ENCODE measurements around the gene KLF18. TPM values are rescaled to one million over a fixed set of nuclear protein-coding genes. Genes with fewer than 3 reads are reported as not detected.

Gene KLF18
- total RNA-seq, 4 donors from 2014 or later = not detected

GRCh38 chr1:44152692-44153091, 11.3 kb upstream of the KLF18 start:
- DNase-seq (no peak), ATAC-seq (no peak)
- no peak for TF ChIP-seq CTCF (IDR thresholded peaks at IDR 0.05 in 4 of 5, conservative IDR thresholded peaks at IDR 0.05 in 1 of 5)
- no peak for TF ChIP-seq POLR2A (IDR thresholded peaks at IDR 0.05)
- Histone ChIP-seq H3K9me3 (no peaks in the 10 kb centered on the region), H3K4me3 (no peak overlapping the region), H3K27ac (no peak overlapping the region), H3K27me3 (peaks cover 0 to 6% (median 0%) of the 10 kb centered on the region in 3 donors), H3K36me3 (no peaks in the 10 kb centered on the region), H3K4me1 (no peaks in the 10 kb centered on the region)
- intact Hi-C loops (cut with DNase I; ENCODE audit: low total_unique reads) = no loop called here
- in situ Hi-C loops (cut with MboI; ENCODE audit: low sequenced_read_pairs in 4 of 4) = no loop called here

- no peaks in the 10 kb centered on the region for H3K36me3 ChIP-seq
- no peak for ATAC-seq
- H3K27ac ChIP-seq = no peak overlapping the region
- TF ChIP-seq POLR2A (IDR thresholded peaks at IDR 0.05) = no peak
- no peak for TF ChIP-seq CTCF (IDR thresholded peaks at IDR 0.05 in 4 of 5, conservative IDR thresholded peaks at IDR 0.05 in 1 of 5)
- no peak overlapping the region for H3K4me3 ChIP-seq
- no peaks in the 10 kb centered on the region for H3K4me1 ChIP-seq
- H3K9me3 ChIP-seq = no peaks in the 10 kb centered on the region
- no peak for DNase-seq
- in situ Hi-C loops (cut with MboI; ENCODE audit: low sequenced_read_pairs in 4 of 4) = no loop called here
- intact Hi-C loops (cut with DNase I; ENCODE audit: low total_unique reads) = no loop called here
- H3K27me3 ChIP-seq = peaks cover 0 to 6% (median 0%) of the 10 kb centered on the region in 3 donors
These were observed 10.4 kb upstream of the KLF18 start for GRCh38 chr1:44151808-44152207.

- H3K27me3 ChIP-seq = peaks cover 0 to 6% (median 0%) of the 10 kb centered on the region in 3 donors
- no peaks in the 10 kb centered on the region for H3K4me1 ChIP-seq
- intact Hi-C loops (cut with DNase I; ENCODE audit: low total_unique reads) (no loop called here), in situ Hi-C loops (cut with MboI; ENCODE audit: low sequenced_read_pairs in 4 of 4) (no loop called here)
- DNase-seq = no peak
- no peaks in the 10 kb centered on the region for H3K36me3 ChIP-seq
- ATAC-seq = no peak
- H3K4me3 ChIP-seq = no peak overlapping the region
- no peak overlapping the region for H3K27ac ChIP-seq
- no peaks in the 10 kb centered on the region for H3K9me3 ChIP-seq
- TF ChIP-seq POLR2A (IDR thresholded peaks at IDR 0.05) = no peak
- no peak for TF ChIP-seq CTCF (IDR thresholded peaks at IDR 0.05 in 4 of 5, conservative IDR thresholded peaks at IDR 0.05 in 1 of 5)
These were observed 9.9 kb upstream of the KLF18 start for GRCh38 chr1:44151332-44151731.

GRCh38 chr1:44147582-44147981, 6.2 kb upstream of the KLF18 start:
- DNase-seq = no peak
- in situ Hi-C loops (cut with MboI; ENCODE audit: low sequenced_read_pairs in 4 of 4) = no loop called here
- H3K4me1 ChIP-seq = no peaks in the 10 kb centered on the region
- H3K27ac ChIP-seq = no peak overlapping the region
- H3K4me3 ChIP-seq = no peak overlapping the region
- peaks cover 0 to 6% (median 0%) of the 10 kb centered on the region in 3 donors for H3K27me3 ChIP-seq
- H3K9me3 ChIP-seq = peaks cover 0 to 12% (median 0%) of the 10 kb centered on the region in 3 donors
- no peak for ATAC-seq
- TF ChIP-seq CTCF (IDR thresholded peaks at IDR 0.05 in 4 of 5, conservative IDR thresholded peaks at IDR 0.05 in 1 of 5) = no peak
- TF ChIP-seq POLR2A (IDR thresholded peaks at IDR 0.05) = no peak
- intact Hi-C loops (cut with DNase I; ENCODE audit: low total_unique reads) = no loop called here
- H3K36me3 ChIP-seq = no peaks in the 10 kb centered on the region

Measured in gastrocnemius medialis (tissue), 4 donors.